ENCODE results near the gene CCDC14. TPM values are rescaled to one million over a fixed set of nuclear protein-coding genes. Genes with fewer than 3 reads are reported as not detected.

Gene CCDC14
- total RNA-seq, 1 experiment from 2014 or later, result 50.6 TPM

GRCh38 chr3:123919353-123919752 lies 41.7 kb downstream of the CCDC14 start:
- H3F3A ChIP-seq (ENCODE audit: insufficient read depth, low read depth), result no peaks in the 10 kb centered on the region
- no peaks in the 10 kb centered on the region for H4K20me1 ChIP-seq (ENCODE audit: insufficient read depth)
- H3K36me3 ChIP-seq (ENCODE audit: low read depth), result peaks cover 9% of the 10 kb centered on the region; the same call in 1 of the 2 replicates
- CTCF ChIA-PET, result no interaction called here
- H3K27me3 ChIP-seq (ENCODE audit: insufficient read depth, low read depth), result no peaks in the 10 kb centered on the region
- H3K9me2 ChIP-seq (ENCODE audit: insufficient read depth), result no peaks in the 10 kb centered on the region
- DNase-seq, result no peak
- intact Hi-C loops (cut with micrococcal nuclease; ENCODE audit: unreplicated experiment), result no loop called here
- no peaks in the 10 kb centered on the region for H3K79me2 ChIP-seq (ENCODE audit: low read depth)
- H3K4me3 ChIP-seq, result no peak overlapping the region
- TF ChIP-seq CTCF (conservative IDR thresholded peaks at IDR 0.05), result no peak
- TF ChIP-seq EZH2 (IDR thresholded peaks at IDR 0.05; ENCODE audit: low read depth), result no peak
- BruUV-seq (replicated peaks), result no TSS peak
- no peaks in the 10 kb centered on the region for H3K4me1 ChIP-seq (replicated peaks; ENCODE audit: insufficient read depth)
- peaks cover 12% of the 10 kb centered on the region; the same call in 1 of the 2 replicates for H3K9me3 ChIP-seq (ENCODE audit: insufficient read depth, low read depth)
- no peak overlapping the region for H2AFZ ChIP-seq
- POLR2A ChIA-PET (ENCODE audit: unreplicated experiment), result no interaction called here
- H3K4me2 ChIP-seq, result no peak overlapping the region
- no peak overlapping the region for H3K27ac ChIP-seq

- no peak for TF ChIP-seq CTCF (conservative IDR thresholded peaks at IDR 0.05)
- no peak for TF ChIP-seq EZH2 (IDR thresholded peaks at IDR 0.05; ENCODE audit: low read depth)
- POLR2A ChIA-PET (ENCODE audit: unreplicated experiment), result interaction anchor here (0.6 kb wide), 1 partner anchor 173 kb away, joined by 3 read pairs; no protein-coding TSS in a partner anchor
Measured at GRCh38 chr3:123914829-123915228, 46.2 kb downstream of the CCDC14 start.

GRCh38 chr3:123909785-123910184 lies 51.2 kb downstream of the CCDC14 start:
- Histone ChIP-seq H3F3A (ENCODE audit: insufficient read depth, low read depth) (no peaks in the 10 kb centered on the region), H3K79me2 (ENCODE audit: low read depth) (no peaks in the 10 kb centered on the region), H3K4me3 (no peak overlapping the region), H3K27me3 (ENCODE audit: insufficient read depth, low read depth) (no peaks in the 10 kb centered on the region), H3K36me3 (ENCODE audit: low read depth) (no peaks in the 10 kb centered on the region), H3K4me1 (replicated peaks; ENCODE audit: insufficient read depth) (no peaks in the 10 kb centered on the region), H3K4me2 (no peak overlapping the region), H3K9me2 (ENCODE audit: insufficient read depth) (no peaks in the 10 kb centered on the region), H3K9me3 (ENCODE audit: insufficient read depth, low read depth) (no peaks in the 10 kb centered on the region), H4K20me1 (ENCODE audit: insufficient read depth) (no peaks in the 10 kb centered on the region), H3K27ac (no peak overlapping the region), H2AFZ (no peak overlapping the region)
- BruUV-seq (replicated peaks), result no TSS peak
- ChIA-PET POLR2A (ENCODE audit: unreplicated experiment) (no interaction called here), CTCF (no interaction called here)
- TF ChIP-seq EZH2 (IDR thresholded peaks at IDR 0.05; ENCODE audit: low read depth), result no peak
- no peak for TF ChIP-seq CTCF (conservative IDR thresholded peaks at IDR 0.05)
- DNase-seq, result no peak
- intact Hi-C loops (cut with micrococcal nuclease; ENCODE audit: unreplicated experiment), result no loop called here

More at GRCh38 chr3:123914829-123915228, 46.2 kb downstream of the CCDC14 start:
- no peaks in the 10 kb centered on the region for H3K36me3 ChIP-seq (ENCODE audit: low read depth)
- CTCF ChIA-PET, result no interaction called here
- H3K9me3 ChIP-seq (ENCODE audit: insufficient read depth, low read depth), result no peaks in the 10 kb centered on the region
- no peak overlapping the region for H3K27ac ChIP-seq
- no peak for DNase-seq
- no peaks in the 10 kb centered on the region for H3K79me2 ChIP-seq (ENCODE audit: low read depth)
- no peaks in the 10 kb centered on the region for H3K4me1 ChIP-seq (replicated peaks; ENCODE audit: insufficient read depth)
- no peaks in the 10 kb centered on the region for H4K20me1 ChIP-seq (ENCODE audit: insufficient read depth)
- H3F3A ChIP-seq (ENCODE audit: insufficient read depth, low read depth), result no peaks in the 10 kb centered on the region
- intact Hi-C loops (cut with micrococcal nuclease; ENCODE audit: unreplicated experiment), result no loop called here
- H2AFZ ChIP-seq, result no peak overlapping the region
- no peaks in the 10 kb centered on the region for H3K9me2 ChIP-seq (ENCODE audit: insufficient read depth)
- H3K4me3 ChIP-seq, result no peak overlapping the region
- no TSS peak for BruUV-seq (replicated peaks)
- no peak overlapping the region for H3K4me2 ChIP-seq
- H3K27me3 ChIP-seq (ENCODE audit: insufficient read depth, low read depth), result no peaks in the 10 kb centered on the region

All from PC-9 (cell line).